Fibroblast of lung (primary cell): Measurements from ENCODE around the gene KDM5B.

Source experiments
- CTCF ChIP-seq, 2 donors: IDR thresholded peaks in 1 of 2; conservative IDR thresholded peaks in 1 of 2; 1 replicate in 1 of 2; 2 replicates in 1 of 2; pipeline ENCODE4 v1.5.1; 2011 to 2012; ENCODE audit warnings: low read length in 2 of 2, control low read depth in 1 of 2, inconsistent platforms in 1 of 2, low read depth in 1 of 2, mild to moderate bottlenecking in 1 of 2
- EZH2 ChIP-seq: IDR thresholded peaks from 2 replicates; pipeline ENCODE4 v1.5.1; 2012; ENCODE audit warnings: low read length, control low read depth, mild to moderate bottlenecking; ENCODE audit errors: missing control alignments

GRCh38 chr1:202711949-202712635 is 96.1 kb downstream of the KDM5B start:
- no peak for TF ChIP-seq CTCF (conservative IDR thresholded peaks at IDR 0.05 in 1 of 2, IDR thresholded peaks at IDR 0.05 in 1 of 2; ENCODE audit: low read depth in 1 of 2, low read length in 2 of 2)
- TF ChIP-seq EZH2, result no peak
